GM18498 (cell line): Measurements from ENCODE around the gene CCNI2.
A peak's percentile ranks its signal among the peaks of the same experiment; 100 is the strongest.

Experiments used
- ATAC-seq: cut with Tn5 transposase; IDR thresholded peaks from one replicate; pipeline ENCODE4 v1.9.1; 2021; ENCODE audit warnings: mild to moderate bottlenecking, moderate library complexity; ENCODE audit not compliant: unreplicated experiment

CCNI2 gene

GRCh38 chr5:132746954-132747615 is at the start of gene CCNI2:
TSS of gene CCNI2 (plus strand) at chr5:132747426. CDS start at chr5:132747496, 70 bp downstream.
- ATAC-seq, result peak; percentile 42

DNA sequence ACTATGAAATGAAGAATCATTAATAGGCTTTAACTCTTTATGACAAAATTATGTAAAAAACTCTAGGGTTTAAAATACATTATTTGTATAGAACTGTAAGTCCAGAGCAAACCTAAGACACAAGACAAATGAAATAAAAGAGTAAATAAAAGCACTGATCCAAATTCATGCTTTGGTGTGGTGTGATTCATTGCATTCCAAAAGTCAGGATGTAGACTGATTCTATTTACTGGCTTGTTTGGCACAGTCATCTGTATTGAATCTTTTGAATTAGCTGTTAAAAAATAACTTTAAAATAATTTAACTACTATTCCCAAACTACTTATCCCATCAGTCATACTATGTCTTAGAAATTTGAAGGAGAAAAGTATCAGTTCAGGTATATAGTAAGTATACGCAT is 42.4 kb upstream of the CCNI2 start:
- ATAC-seq, result no peak

GRCh38 chr5:132708645-132709044 is 38.6 kb upstream of the CCNI2 start:
- no peak for ATAC-seq

DNA sequence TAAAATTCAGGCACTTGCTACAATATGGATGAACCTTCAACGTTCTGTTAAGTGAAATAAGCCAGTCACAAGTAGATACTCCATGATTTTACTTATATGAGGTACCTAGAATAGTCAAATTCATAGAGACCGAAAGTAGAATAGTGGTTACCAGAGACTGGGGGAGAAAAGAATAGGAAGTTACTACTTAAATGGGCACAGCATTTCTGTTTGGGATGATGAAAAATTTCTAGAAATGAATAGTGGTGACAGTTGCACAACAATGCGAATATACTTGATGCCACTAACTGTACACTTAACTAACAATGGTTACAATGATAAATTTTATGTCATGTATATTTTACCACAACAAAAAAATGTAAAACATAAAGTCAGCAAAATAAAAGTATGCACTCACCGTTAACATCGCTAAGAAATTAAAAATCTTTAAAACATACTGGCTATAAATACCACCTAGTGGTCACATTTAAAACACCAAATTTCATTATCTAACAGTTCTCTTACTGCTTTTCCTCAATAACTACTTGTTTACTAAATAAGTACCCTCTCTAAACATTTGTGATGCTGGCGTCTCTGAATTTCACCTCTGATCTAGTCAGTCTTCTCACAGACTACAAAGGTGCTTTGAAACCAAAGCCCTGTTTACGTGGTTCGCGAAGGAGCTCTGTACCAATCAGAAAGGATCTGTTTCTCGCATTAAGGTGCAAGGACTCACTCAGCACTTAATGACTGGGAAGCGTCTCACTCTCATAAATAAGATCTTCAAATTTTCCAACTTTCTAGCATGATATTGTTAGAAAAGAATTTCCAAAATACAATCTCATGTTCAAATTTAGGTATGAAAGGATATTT is 32.5 kb upstream of the CCNI2 start:
- ATAC-seq, result no peak

- no peak for ATAC-seq
Observed at GRCh38 chr5:132718544-132719312, 28.5 kb upstream of the CCNI2 start.

DNA sequence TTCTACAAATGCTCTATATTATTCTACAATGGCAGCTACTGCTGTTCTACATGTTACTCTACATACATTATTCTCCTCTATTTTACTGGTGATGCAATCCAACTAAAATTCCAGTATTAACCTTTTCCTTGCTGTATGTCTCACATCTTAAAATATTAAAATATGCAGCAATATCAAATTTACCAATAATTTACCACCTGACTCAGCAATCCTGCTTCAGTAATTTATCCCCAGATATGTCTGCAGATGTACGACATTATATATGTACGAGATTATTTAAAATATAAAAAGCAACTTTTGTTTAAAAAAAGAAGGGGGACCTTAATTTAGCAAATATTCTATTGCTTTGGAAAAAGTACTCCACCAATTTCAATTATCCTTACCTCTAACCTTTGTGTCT is 21.5 kb upstream of the CCNI2 start:
- ATAC-seq, result no peak

DNA sequence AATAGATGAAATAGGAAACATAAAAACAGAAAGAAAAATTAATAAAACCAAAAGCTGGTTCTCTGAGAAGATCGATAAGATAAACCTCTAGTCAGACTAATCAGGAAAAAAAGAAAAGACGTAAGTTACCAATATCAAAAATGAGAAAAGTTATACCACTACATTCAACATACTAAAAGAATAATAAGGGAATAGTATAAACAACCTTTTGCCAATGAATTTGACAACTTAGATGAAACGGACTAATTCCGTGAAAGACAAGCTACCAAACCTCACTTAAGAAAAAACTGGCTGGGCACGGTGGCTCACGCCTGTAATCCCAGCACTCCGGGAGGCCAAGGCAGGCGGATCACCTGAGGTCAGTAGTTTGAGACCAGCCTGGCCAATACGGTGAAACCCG is 17.3 kb upstream of the CCNI2 start:
- ATAC-seq, result no peak

DNA sequence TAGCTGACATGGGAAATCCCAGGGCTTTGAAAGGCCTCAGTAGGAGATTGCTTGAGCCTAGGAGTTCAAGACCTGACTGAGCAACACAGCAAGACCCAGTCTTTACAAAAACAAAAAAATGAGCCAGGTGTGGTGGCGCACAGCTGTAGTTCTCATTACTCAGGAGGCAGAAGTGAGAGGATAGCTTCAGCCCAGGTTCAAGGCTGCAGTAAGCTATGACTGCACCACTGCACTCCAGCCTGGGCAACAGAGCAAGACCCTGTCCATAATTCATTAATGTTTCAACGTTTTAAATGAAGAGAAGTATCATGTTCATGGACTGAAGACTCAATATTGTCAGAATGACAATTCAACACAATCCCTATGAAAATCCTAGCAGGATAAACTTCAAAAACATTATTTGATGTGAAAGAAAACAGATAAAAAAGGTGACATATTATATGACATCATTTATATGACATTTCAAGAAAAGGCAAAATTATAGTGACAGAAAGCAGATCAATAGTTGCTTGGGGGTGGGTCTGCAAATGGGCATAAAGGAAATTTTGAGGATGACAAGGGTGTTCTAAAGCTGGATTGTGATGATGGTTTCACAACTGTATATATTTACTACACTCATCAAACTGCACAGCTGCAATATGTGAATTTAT is 13.6 kb upstream of the CCNI2 start:
- no peak for ATAC-seq

DNA sequence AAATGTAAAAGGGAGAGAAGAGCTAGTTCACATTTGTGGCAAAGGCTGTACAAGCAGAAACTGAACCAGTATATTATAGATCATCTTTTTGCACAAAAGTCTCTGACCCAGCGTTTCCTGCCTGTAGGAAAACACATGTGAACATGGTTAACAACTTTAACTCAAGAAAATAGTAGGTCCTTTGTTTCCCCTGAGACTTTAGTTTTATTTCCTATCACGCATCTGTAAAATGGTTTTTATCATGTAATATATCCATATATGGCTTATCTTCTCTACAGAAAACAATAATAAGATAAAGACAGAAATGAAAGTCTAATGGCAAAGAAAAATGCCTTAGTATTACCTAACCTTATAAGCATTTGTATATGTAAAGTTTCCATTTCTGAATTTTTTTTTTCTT is 12.5 kb upstream of the CCNI2 start:
- no peak for ATAC-seq

GRCh38 chr5:132736853-132737833 is 10.1 kb upstream of the CCNI2 start, which contains the start of gene KIF3A:
TSS of gene KIF3A (minus strand) at chr5:132737546. CDS start at chr5:132737419, 127 bp downstream.
- peak; percentile 93 for ATAC-seq

DNA sequence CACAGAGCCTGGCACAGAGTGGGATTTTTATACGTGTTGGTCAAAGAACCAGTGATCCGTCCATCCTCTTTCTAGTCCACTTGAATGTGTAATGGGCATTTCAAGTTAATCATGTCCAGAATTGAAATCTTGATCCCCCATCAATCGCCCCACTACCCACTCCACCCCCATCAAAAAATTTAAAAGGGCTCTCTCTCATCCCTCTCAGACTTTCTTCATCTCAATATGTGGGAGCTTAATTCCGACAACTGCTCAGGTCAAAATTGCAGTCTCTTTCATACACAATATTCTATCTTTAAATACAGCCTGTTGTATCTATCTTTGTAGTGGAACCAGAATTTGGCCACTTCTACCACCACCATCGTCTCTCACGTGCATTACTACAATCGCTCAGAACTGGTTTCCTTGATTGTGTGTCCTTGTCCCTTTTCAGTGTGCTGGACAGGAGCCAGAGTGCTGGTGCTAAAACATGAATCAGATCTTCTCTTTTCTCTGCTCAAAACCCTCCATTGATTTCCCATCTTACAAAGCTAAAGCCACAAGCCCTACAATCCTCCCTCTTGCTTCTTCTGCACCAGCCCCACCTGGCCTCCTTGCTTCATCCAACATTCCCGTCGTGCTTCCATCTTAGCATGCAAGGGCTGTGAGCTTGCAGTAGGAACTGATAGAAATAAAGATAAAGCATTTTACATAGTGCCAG is 9.1 kb upstream of the CCNI2 start:
- no peak for ATAC-seq

GRCh38 chr5:132739232-132739631 is 8.0 kb upstream of the CCNI2 start:
- ATAC-seq, result no peak

- no peak for ATAC-seq
Observed at GRCh38 chr5:132742158-132742557, 5.1 kb upstream of the CCNI2 start.

DNA sequence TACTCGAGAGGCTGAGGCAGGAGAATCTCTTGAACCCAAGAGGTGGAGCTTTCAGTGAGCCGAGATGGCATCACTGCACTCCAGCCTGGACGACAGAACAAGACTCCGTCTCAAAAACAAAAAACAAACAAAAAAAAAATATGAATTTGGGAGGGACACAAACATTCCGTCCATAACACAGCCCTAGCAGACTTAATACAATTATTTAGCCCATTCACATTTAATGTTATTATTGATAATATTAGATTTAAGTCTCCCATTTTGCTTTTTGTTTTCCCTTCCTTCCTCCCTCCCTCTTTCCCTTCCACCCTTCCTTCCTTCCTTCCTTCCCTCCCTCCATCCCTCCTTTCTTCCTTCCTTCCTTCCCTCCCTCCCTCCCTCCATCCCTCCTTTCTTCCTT is 4.6 kb upstream of the CCNI2 start:
- no peak for ATAC-seq

GRCh38 chr5:132744659-132745058 is 2.6 kb upstream of the CCNI2 start:
- ATAC-seq, result no peak

- ATAC-seq, result no peak
Observed at GRCh38 chr5:132746592-132746953, 653 bp upstream of the CCNI2 start.

DNA sequence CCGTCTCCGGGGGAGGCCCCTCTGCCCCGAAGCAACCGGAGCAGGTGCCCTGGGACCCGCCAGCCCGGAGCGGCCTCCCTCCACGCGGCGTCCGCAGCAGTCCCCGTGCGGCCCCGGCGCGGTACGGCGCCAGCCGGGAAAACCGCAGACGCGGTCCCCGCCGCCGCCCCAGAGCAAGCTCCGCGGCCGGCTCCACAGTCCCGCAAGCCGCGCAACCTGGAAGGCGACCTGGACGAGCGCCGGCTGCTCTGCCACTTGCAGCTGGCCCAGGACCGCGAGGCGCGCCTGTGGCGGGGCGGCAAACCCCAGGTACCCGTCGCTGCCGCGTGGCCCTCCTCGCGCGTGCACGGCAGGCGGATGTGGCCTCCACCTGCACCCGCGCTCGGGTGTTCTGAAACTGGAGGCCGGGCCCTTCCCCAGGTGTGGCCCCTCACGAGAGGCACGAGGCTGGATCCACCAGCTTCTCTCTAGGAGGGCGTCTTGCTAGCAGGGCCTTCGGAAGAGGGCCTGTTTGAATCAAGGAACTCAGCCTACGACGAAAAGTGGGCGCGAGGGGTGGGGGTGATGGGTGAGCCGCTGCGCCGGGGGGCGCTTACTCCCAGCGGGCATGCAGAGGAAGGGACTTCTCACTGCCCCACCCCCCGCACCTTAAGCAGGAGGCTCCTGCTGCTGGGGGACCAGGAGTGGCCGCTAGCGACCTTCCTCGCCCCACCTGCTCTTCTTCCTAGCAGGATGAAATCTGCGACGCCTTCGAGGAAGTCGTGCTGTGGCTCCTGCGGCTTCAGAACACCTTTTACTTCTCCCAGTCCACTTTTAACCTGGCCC is 602 bp downstream of the CCNI2 start:
- peak; percentile 2 for ATAC-seq

GRCh38 chr5:132748522-132749000 is 1.3 kb downstream of the CCNI2 start:
- ATAC-seq, result no peak
